SU-DHL-6 (cell line): ENCODE measurements around the gene APCDD1.
"Not testable (repeated sequence)": the region's sequence is repeated elsewhere in the genome, so short reads cannot be mapped to it uniquely, and the experiment has no call there.

Experiments
- CTCF ChIP-seq: fragments of 200-600 bp; sonication (generic); IDR thresholded peaks from one replicate; pipeline ENCODE4 v1.5.1; 2017; ENCODE audit warnings: antibody characterized with exemption, mild to moderate bottlenecking, low read length, moderate library complexity; ENCODE audit not compliant: insufficient read depth, poor library complexity, severe bottlenecking
- EZH2phosphoT487 ChIP-seq: fragments of 200-600 bp; sonication (generic), shearing (Covaris generic); conservative IDR thresholded peaks from 2 replicates; pipeline ENCODE4 v1.6.1; 2018; ENCODE audit warnings: mild to moderate bottlenecking, antibody characterized with exemption, low read length, moderate library complexity, mixed read lengths

GRCh38 chr18:10539124-10539523 is 84.7 kb downstream of the APCDD1 start:
- not testable (repeated sequence) for TF ChIP-seq CTCF, EZH2phosphoT487
